ENCODE results near the gene SLC37A1.

The SLC37A1 gene

DNA sequence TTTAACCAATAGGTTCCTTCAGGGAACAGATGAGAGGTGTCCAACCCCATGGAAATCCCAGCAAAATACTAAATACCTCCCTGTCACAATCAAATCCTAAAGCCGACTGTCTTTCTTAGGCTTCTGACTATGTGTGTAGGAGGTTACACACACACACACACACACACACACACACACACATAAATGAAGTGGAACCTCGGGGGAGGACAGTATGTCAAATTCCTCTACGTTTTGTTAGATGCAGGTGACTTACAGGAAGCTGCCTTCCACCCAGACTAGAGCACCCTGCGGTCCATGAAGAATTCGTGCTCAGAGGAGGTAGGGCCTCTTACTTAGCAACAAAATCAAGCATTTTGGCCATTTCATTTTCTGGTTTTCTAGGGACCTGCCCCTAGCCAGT, 34.1 kb upstream of the SLC37A1 start:
- no peak for DNase-seq (ENCODE audit: low read depth)

DNA sequence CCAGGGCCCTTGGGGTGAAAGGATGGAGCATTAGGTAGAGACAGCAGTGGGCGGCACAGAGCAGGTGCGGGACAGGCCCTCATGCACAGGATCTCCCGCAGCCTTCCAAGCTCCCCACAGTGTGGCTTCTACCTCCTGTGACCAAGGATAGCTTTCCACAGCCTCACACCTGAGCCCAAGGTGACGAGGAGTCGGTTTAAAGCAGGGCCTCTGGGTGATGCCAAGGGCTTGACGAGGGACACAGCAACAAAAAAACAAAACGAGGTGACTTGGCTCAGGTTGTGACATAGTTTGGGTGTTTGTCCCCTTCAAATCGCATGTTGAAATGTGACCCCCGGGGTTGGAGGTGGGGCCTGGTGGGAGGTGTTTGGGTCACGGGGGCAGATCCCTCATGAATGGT, 32.9 kb upstream of the SLC37A1 start:
- no peak for DNase-seq (ENCODE audit: low read depth)

DNA sequence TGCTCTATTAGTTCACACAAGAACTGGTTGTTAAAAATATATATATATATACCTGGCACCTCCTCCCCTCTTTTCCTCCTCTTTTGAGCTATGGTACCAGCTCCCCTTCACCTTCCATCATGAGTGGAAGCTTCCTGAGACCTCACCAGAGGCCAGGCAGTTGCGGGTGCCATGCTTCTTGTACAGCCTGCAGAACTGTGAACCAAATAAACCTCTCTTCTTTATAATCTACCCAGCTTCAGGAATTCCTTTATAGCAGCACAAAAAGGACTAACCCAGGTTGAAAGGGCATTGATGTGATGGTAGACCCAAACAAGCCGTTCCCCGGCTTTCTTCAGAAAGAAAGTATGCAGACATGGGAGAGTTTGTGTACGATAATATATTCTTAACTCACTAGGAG, 32.5 kb upstream of the SLC37A1 start:
- DNase-seq (ENCODE audit: low read depth): no peak

DNA sequence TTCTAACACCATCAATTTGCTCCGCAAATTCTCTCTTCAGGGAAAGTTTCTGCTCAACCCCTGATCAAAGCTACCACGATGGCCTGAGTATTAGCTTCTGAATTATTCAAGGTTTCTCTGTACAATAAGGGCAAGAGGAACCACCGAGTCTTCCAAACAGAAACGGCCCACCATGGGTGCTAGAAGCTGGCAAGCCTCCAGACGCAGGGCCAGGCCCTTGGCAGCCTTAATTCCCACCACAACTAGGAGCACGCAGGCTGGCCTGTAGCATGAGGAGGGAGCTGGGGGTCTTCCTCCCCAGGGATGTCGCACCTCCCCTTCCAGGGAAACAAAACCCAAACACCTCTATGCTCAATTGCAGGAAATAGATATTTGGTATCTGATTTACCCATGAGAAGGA, 28.7 kb upstream of the SLC37A1 start:
- no peak for DNase-seq (ENCODE audit: low read depth)

DNA sequence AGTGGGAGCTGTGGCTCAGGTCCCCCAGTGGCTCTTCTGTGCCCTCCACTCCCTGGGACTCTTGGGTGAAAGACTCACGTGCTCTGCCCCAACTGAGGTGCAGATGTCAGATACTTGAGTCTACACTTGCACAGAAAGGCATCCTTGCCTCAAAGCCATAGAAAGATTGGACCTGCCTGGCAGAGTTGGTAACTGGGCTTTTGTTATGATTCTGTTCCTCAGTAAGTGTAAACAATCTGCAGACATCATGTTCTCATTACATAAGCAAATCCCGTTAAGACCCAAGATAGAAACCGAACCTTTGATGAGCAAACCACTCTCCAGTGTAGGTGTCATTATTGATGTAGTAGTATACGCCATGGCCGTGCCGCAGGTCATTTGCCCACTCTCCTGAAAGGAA, 27.6 kb upstream of the SLC37A1 start:
- no peak for DNase-seq (ENCODE audit: low read depth)

DNA sequence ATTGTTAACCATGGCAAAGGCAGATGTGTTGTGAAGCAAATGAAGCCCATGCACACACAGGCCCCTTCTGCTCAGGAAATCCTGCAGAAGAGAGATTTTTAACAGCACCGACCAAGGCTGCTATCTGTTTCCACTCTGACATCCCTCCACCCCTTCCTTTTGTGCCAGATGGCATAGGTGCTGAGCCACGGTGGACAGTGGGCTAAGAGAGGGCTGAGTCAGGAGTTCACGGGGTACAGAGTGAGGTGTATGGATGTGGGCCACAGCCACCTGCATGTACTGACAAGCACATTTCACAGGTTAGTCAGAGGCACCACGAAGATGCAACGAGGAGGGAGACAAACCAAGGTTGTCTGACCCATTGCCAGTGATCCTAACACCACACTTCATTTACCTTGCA, 27.1 kb upstream of the SLC37A1 start:
- no peak for DNase-seq (ENCODE audit: low read depth)

DNA sequence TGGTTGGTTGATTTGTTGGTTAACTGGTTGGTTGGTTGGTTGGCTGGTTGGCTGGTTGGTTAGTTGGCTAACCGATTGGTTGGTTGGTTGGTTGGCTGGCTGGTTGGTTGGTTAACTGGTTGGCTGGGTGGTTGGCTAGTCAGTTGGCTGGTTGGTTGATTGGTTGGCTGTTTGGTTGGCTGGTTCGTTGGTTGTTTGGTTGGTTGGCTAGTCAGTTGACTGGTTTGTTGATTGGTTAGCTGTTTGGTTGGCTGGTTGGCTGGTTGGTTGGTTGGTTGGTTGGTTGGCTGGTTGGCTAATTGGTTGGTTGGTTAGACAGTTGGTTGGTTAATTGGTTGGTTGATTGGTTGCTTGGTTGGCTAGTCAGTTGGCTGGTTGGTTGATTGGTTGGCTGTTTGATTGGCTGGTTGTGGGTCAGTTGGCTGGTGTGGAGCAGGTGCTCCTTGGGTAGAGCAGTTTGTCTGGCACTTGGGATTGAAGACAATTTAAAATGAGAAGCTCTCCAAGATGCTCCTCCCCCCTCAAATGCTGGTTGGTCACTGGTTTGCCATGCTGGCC, 24.6 kb upstream of the SLC37A1 start:
- no peak for DNase-seq (ENCODE audit: low read depth)

DNA sequence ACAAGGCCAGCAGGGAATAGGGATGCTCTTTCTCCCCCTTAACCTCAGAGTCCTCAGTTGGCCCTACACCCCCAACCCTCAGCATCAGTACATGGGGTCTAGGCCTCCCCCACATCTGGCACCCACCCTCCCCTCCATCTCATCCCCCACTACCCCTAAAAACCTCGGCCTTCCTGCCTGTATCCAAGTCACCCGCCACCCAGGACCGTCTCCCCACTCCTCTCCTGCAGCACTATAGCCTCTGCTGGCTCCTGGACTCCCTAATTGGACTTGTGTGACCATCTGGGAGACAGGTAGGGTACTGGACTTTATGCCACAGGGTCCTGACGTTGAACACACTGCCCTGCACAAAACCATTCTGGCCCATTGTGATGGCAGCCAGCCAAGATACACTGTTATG, 23.7 kb upstream of the SLC37A1 start:
- DNase-seq (ENCODE audit: low read depth): no peak

DNA sequence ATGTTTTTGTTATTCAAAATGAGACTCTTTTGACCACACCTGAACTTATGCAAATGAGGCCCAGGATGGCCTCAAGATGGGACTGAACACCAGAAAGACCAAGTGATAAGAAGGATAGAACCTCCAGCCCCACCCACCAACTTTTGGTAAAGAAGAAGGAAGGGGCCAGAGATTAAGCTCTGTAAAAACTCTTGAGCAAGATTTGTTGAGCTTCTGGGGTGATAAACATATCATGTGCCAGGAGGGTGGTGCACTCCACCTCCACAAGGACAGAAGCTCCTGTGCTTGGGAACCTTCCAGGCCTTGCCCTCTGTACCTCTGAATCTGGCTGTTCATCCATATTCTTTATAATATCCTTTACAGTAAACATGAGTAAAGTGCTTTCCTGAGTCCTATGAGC, 22.9 kb upstream of the SLC37A1 start:
- DNase-seq (ENCODE audit: low read depth): no peak

DNA sequence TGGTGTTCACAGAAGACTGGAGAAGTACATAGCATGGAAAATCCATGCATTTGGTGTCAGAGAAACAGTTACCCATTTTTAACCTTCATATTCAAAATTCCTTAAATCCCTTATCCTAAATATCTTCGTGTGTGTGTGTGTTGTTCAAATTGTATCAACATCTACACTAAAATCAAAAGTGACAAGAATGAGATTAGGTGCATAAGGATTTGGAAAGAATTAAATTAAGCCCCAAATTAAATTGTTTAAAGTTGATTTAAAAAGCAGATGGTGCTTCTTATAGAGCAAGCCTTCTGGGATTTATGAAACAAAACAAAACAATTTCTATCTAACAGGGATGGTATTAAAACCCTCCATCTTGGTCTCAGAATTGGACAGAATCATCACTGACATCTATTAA, 22.3 kb upstream of the SLC37A1 start:
- no peak for DNase-seq (ENCODE audit: low read depth)

DNA sequence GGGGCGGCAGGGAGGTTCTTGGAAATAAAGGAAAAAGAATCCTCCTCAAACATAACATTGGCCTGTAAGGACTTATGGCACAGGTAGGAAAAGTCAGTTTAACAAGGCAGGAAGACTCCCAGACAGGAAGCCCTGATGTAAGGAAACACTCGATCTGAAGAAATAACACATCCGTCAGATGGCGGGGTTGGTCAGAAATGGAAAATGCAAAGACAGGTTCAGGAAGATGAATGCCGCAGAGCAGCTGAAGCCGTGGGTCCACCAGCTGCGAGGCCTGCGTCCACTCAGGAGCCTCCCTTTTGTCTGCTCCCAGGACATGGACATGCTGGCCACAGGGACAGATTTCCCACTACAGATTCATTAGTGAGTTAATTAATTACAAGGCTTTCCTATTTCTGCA, 21.5 kb upstream of the SLC37A1 start:
- DNase-seq (ENCODE audit: low read depth): no peak

DNA sequence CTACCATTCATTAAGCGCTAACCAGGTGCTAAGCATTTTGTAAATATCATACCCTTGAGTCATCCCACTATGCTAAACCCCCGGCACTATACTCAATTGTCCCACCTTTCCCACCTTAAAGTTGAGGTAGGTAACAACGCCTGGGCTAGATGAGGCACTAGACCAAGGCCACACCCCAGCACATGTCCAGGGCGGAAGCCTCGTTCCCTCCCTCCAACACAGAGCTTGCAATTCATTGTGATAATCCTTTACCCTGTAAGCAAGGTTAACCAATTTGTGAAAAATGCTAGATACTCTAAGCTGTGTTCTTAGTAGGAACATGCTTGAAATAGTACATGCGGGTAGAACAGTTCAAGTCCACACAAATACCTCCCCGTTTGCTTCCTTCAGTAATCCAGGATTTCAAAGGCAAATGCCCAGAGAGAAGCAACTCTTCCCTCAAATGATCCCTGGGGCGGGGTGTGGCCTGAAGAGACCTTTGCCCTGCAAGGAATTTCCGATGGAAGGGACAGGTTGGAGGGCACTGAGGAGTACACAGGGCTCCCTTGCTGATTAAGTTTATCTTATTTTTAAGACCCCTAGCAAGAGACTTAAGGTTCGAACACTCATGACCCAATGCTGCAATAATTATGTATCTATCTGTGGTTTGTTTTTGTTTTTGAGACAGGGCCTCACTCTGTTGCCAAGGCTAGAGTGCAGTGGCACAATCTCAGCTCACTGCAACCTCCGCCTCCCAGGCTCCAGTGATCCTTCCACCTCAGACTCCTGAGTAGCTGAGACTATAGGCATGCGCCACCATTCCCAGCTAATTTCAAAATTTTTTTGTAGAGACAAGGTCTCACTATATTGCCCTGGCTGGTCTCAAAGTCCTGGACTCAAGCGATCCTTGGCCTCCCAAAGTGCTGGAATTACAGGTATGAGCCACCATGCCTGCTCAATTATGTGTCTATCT, 20.3 kb upstream of the SLC37A1 start:
- DNase-seq (ENCODE audit: low read depth): no peak

DNA sequence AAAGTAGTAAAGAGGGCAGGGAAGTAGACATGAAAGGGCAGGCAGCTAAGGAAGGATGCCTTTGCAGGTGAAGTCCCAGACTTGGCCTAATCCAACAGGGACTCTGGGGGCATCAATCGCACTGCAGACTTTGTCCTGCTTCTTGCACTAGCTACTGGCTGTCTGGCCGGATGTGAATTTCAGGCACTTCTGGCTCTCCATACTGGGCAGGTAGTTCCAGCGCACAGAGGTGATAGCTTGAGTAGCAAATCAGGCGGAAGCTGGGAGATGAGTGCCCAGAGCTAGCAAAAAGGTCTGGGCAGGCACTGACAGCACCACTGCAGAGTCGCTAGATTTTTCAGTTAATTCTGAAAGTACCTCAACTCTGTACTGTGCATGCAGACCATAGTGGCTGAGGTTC, 18.6 kb upstream of the SLC37A1 start:
- no peak for DNase-seq (ENCODE audit: low read depth)

DNA sequence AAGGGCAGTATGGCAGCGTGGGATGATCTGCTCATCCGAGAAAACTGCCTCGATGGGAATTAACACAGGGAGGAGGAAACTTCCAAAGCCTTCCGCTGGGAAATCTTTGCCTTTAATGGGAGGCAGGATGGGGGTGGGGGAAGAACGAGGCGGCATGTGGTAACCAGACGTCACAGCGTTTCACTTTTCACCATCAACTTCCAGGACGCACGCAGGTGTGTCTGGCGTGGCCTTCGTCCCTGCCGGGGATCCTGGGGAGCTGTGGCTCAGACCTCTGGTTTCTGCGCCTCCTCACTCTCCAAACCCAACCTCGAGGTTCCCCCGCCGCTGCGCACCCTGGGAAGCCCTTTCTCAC, 17.9 kb upstream of the SLC37A1 start:
- no peak for DNase-seq (ENCODE audit: low read depth)

DNA sequence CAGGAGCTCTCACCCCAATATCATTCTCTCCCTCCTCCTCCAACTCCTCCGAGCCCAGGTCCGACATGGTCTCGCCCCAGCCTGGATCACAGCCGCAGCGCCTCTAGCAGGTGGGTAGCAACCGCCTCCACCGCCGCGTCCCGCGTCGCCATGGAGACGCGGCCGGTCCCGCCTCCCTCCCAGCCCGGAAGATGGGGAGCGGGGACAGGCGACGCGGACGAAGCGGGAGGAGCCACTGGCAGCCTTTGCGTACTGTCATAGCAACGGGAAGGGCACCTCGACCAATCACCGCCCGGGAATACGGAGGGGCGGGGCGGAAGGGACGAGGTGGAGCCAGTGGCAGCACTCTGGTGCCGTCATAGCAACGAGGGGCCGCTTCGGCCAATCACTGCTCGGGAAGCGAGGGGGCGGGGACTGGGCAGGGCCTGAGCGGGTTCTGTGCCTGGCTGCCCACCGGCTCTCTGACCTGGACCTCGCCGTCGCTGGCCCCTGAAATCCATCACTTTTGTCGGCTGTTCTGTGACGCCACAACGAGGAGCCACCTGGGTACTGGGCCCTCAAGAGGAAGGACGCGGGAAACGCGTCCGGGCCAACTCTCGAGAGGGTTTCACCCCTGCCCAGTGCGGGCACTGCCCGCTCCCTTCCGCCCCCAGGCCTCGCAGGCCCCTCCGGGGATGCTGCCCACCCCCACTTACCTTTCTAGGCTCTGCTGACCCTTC, 17.4 kb upstream of the SLC37A1 start, which contains the start of gene RSPH1:
TSS of gene RSPH1 (minus strand) at position 105 of the 719 bp plus-strand sequence. CDS start at position 67, 38 bp downstream.
- peak; percentile 99 for DNase-seq (ENCODE audit: low read depth)

DNA sequence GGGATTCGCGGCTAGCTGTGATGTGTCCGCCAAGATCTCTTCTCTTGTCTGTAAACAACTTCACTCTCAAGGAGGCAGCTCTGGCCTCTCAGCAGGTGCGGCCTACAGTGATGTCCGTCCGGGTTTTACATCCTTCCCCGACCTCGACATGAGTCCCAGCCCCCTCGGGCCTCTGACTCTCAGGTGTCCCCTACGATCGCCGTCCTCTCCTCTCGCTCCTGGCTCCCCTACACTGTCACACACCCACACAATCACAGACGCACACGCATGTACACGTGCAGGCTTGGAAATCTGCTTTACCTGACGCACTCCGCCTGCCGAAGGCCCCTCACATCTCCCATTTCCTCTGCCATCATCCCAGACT, 16.8 kb upstream of the SLC37A1 start:
- DNase-seq (ENCODE audit: low read depth): no peak

DNA sequence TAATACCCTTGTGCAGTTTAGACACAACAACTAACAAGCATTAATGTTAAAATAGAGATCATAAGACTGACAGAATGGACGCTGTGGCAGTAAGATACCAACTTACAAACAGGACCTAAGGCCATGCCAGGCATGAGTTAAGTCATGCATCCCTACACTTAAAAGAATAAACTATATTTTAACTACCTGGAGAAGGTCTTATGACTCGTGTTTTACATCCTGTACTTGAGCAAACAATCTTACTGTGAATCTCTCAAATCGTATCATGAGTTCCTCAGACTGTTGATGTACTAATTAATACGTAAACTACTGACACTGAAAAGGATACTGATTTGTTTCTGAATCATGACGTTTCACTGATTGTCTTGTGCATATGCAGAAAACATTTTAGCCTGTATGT, 15.6 kb upstream of the SLC37A1 start:
- DNase-seq (ENCODE audit: low read depth): no peak

DNA sequence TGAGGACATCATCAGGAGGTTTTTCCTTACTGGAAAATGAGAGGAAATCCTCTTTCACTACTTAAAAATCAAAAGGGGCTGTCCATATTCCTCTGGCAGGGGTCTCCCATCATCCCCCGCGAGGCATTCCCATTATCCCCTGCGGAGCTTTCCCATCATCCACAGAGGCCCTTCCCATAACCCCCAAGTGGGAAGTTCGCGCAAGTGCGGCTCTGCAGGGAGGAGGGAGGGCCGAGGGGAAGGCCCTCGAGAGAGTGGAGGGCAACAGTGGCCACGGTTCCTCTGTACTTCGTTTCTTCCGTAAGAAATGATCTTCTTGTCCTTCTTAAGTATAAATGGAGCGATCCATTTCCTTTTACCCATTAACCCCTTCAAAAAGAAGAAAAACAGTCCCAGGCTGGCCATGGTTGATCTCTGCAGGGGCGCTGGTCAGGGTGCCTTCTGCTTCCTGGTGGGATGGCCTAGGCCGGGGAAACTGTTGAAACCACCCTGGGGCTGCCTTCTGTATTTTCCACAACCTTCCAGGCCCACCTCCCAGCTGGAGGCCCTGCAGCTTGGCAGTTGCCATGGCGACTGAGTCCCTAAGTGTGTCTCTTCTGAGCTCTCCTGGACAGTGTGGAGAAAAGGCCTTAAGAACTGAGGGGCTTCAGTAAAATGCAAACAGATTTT, 14.1 kb upstream of the SLC37A1 start:
- no peak for DNase-seq (ENCODE audit: low read depth)

DNA sequence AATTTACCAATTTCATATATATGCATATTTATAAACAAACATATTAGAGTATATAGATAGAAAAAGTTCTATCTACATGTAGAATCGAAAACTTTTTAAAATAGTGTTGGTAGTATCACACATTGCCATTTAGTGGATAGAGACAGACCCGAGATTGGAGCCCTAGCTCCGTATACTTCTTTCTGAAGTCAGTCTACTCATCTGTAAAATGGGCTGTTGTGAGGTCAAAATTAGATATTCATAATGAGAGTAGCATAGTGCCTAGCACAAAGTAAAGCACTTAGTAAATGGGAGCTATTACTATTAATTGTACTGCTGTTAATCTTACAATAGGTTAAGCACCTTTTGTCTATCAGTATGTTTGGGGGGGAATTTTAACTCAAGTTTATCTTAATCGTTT, 13.4 kb upstream of the SLC37A1 start:
- DNase-seq (ENCODE audit: low read depth): no peak

DNA sequence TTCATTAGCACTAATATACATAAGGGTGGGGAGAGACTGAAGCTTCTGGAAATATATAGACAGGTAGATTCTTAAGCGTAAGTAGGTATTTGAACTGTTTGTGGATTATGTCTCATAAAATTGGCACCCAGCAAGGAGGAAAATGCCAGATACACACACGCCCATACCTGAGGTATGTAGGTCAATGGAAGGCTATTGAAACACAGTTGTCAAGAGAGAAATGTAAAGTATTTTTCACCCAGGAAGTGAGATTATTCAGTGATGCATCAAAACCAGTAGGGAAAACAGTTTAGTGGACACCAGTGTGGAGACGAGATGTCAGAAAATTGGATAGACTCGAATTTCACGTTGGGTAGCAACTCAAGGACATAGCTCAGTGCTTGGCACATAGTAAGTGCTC, 12.9 kb upstream of the SLC37A1 start:
- no peak for DNase-seq (ENCODE audit: low read depth)

DNA sequence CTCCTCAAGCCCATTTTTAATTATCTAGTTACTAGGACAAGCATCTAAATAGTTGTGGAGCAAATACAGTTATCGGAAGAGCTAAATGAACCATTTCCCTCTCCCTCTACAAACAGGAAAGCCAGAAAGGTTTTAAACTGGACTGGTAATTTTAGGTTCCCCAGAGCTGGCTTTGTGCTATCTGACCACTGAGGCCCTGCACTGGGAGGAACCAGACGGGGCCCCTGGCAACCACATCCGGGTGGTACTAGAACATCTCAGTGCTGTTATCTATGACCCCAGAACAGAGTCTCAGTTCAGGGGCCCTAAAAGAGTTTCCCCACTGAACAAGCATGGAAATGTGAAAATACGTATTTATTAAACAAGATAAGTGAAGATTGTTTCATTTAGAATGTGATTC, 9.9 kb upstream of the SLC37A1 start:
- DNase-seq (ENCODE audit: low read depth): no peak

DNA sequence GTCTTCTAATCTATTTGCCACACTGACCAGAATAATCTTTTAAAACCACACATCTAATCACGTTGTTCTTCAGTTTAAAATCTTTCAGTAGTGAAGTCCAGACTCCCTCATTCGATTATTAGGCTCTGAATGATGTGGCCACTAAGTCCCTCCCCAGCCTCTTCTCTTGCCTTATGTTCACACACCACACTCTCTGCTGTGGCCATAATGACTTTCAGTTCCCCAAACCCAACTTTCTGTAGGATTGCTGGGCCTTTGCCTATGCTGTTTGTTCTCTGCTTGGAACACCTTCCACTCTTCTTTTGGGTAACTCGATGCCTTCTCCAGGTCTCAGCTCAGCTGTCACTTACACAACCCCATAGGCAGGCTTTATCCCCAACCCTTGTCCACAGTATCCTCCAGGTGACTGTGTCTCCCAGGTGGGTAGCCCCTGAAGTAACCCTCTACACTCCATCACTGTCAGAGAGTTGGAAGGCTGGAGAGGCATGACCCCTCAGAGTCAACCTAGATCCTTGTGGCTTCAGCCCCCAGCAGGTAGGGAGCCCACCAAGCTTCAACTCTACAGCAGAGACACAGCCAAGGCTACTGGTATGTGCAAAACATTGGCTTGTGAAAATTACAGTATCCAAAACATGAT, 8.4 kb upstream of the SLC37A1 start:
- no peak for DNase-seq (ENCODE audit: low read depth)
